K562 (cell line): ENCODE results near the gene FAM53B.

ENCODE experiments used
- DPF2 ChIP-seq: fragments of 450-650 bp; IDR thresholded peaks from 2 replicates; pipeline ENCODE4 v1.6.1; 2016
- EP300 ChIP-seq: IDR thresholded peaks from 2 replicates; pipeline ENCODE4 v1.6.1; 2012; ENCODE audit warnings: low read length, improper control_type of control experiment
- ESRRA ChIP-seq: fragments of 450-650 bp; IDR thresholded peaks from 2 replicates; pipeline ENCODE4 v1.6.1; 2014; ENCODE audit warnings: low read depth, mild to moderate bottlenecking, moderate library complexity, borderline replicate concordance
- HMG20A ChIP-seq: fragments of 450-650 bp; formaldehyde crosslinking; conservative IDR thresholded peaks from 2 replicates; pipeline ENCODE4 v1.4.0; 2020; ENCODE audit warnings: mild to moderate bottlenecking, mixed read lengths
- PKNOX1 ChIP-seq: fragments of 450-650 bp; IDR thresholded peaks from 2 replicates; pipeline ENCODE4 v1.6.1; 2016
- POLR2AphosphoS2 ChIP-seq: IDR thresholded peaks from 2 replicates; pipeline ENCODE4 v1.6.1; 2012; ENCODE audit warnings: low read length, improper control_type of control experiment
- RERE ChIP-seq: sonication (generic); formaldehyde crosslinking; IDR thresholded peaks from 2 replicates; pipeline ENCODE4 v1.8.0; 2023; ENCODE audit warnings: missing genetic modification reagents, mild to moderate bottlenecking, borderline replicate concordance
- SIN3A ChIP-seq, 2 experiments: fragments of 150-350 bp in 1 of 2; IDR thresholded peaks; 2 replicates each; pipeline ENCODE4 v1.6.1; 2011 to 2016; ENCODE audit warnings: borderline replicate concordance in 2 of 2, low read depth in 2 of 2, low read length in 2 of 2, mild to moderate bottlenecking in 2 of 2, moderate library complexity in 2 of 2; ENCODE audit not compliant: control insufficient read depth in 1 of 2
- SMAD3 ChIP-seq: fragments of 450-650 bp; formaldehyde crosslinking; conservative IDR thresholded peaks from 2 replicates; pipeline ENCODE4 v1.4.0; 2020; ENCODE audit warnings: mild to moderate bottlenecking
- TFE3 ChIP-seq: fragments of 450-650 bp; formaldehyde crosslinking; IDR thresholded peaks from 2 replicates; pipeline ENCODE4 v1.4.0; 2020; ENCODE audit warnings: mild to moderate bottlenecking, mixed read lengths
- ZBTB17 ChIP-seq: fragments of 450-650 bp; formaldehyde crosslinking; IDR thresholded peaks from 2 replicates; pipeline ENCODE4 v1.4.0; 2020; ENCODE audit warnings: mild to moderate bottlenecking
- ZFPM2 ChIP-seq: fragments of 250-450 bp; sonication (Bioruptor Pico); IDR thresholded peaks from 2 replicates; pipeline ENCODE4 v1.5.1; 2022; ENCODE audit warnings: mild to moderate bottlenecking

GRCh38 chr10:124616836-124617130 lies 127.4 kb downstream of the FAM53B start:
- TF ChIP-seq DPF2 (no peak), POLR2AphosphoS2 (no peak), EP300 (no peak), ZBTB17 (CRISPR knock-in tag) (no peak), HMG20A (CRISPR knock-in tag) (no peak), ESRRA (no peak), PKNOX1 (no peak), RERE (CRISPR knock-in tag) (no peak), TFE3 (CRISPR knock-in tag) (no peak), SMAD3 (CRISPR knock-in tag) (no peak), SIN3A (IDR thresholded peaks at IDR 0.05; ENCODE audit: borderline replicate concordance in 2 of 2, control insufficient read depth in 1 of 2, low read depth in 2 of 2, low read length in 2 of 2) (no peak), ZFPM2 (CRISPR knock-in tag) (no peak)
